Tibial nerve (tissue), 4 donors: ENCODE data around the gene KRT82.

Source experiments
- EP300 ChIP-seq, 2 donors: sonication (generic); formaldehyde crosslinking; IDR thresholded peaks; one replicate each; pipeline ENCODE4 v1.6.1; 2017; ENCODE audit warnings: antibody characterized with exemption in 2 of 2, mild to moderate bottlenecking in 1 of 2
- POLR2A ChIP-seq, 2 donors: fragments of 450-650 bp; IDR thresholded peaks; one replicate each; pipeline ENCODE4 v1.6.1; 2017; ENCODE audit warnings: antibody characterized with exemption in 2 of 2, mild to moderate bottlenecking in 2 of 2, moderate library complexity in 2 of 2
- TF ChIP-seq, protein P1 (sequence below), 5 experiments: fragments of 200-600 bp in 3 of 5; fragments of 450-650 bp in 2 of 5; sonication (generic) in 3 of 5; IDR thresholded peaks; one replicate each; pipeline ENCODE4 v1.5.1; 2016 to 2019; ENCODE audit warnings: antibody characterized with exemption in 5 of 5, mild to moderate bottlenecking in 3 of 5, moderate library complexity in 2 of 5

DNA sequence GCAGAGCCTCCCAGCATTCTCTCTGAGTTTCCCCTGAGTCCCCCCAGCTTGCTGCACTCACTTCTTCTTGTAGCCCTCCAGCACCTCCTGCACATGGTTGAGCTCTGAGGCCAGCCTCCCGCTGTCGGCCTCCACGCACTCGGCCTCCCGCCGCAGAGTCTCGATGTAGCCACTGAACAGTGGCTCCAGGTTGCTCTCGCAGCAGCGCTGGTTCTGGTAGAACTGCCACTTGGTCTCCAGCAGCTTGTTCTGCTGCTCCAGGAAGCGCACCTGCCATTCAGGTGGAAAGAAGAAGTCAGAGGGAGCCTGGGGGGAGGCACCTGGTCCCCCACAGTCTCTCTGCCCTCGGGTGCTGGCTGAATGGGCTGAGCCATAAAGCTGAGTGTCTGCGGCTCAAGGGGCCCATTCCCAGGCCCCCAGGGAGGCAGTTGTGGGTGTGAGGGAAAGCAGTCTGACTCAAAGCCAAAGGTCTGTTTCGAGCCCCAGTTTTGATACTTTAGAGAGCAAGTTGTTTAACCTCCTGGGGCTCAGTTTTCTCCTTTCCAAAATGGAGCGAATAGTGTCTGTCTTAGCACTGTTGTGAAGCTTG is 41.1 kb downstream of the KRT82 start:
- TF ChIP-seq POLR2A (IDR thresholded peaks at IDR 0.05) = no peak
- TF ChIP-seq, protein P1, sequence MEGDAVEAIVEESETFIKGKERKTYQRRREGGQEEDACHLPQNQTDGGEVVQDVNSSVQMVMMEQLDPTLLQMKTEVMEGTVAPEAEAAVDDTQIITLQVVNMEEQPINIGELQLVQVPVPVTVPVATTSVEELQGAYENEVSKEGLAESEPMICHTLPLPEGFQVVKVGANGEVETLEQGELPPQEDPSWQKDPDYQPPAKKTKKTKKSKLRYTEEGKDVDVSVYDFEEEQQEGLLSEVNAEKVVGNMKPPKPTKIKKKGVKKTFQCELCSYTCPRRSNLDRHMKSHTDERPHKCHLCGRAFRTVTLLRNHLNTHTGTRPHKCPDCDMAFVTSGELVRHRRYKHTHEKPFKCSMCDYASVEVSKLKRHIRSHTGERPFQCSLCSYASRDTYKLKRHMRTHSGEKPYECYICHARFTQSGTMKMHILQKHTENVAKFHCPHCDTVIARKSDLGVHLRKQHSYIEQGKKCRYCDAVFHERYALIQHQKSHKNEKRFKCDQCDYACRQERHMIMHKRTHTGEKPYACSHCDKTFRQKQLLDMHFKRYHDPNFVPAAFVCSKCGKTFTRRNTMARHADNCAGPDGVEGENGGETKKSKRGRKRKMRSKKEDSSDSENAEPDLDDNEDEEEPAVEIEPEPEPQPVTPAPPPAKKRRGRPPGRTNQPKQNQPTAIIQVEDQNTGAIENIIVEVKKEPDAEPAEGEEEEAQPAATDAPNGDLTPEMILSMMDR (IDR thresholded peaks at IDR 0.05) = no peak
- TF ChIP-seq EP300 (IDR thresholded peaks at IDR 0.05) = no peak
